Measurements from ENCODE around the gene HS1BP3.

DNA sequence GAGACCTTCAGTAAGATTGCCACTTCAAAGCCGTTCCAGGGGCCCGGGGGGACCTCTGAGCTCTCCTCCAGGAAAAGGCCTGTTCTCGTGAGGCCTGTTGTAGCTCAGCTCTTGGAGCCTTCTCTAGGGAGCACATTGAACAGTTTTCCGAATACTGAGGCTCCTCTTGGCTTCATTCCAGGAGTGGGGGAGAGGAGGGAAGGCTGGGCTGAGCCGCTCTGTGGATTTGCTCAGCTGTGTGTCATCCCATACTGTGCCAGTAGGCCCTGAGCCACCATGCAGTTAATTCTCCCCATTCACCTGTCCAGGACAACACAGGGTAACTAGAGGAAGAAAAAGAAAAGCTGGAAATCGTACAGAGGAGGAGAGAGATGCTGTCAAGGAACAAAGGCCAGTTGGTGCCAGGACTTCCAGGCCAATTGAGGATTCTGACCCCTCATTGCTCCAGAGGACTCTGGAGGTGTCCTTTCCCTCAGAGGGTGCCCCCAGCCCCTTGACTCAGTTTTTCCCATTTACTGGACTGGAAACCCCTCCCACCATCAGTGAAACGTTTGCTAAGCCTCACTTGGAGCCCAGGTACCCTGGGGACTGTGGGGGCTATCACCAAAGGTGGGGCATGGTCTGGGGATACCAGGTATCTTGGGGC is 41.4 kb downstream of the HS1BP3 start:
- TF ChIP-seq, protein P1, sequence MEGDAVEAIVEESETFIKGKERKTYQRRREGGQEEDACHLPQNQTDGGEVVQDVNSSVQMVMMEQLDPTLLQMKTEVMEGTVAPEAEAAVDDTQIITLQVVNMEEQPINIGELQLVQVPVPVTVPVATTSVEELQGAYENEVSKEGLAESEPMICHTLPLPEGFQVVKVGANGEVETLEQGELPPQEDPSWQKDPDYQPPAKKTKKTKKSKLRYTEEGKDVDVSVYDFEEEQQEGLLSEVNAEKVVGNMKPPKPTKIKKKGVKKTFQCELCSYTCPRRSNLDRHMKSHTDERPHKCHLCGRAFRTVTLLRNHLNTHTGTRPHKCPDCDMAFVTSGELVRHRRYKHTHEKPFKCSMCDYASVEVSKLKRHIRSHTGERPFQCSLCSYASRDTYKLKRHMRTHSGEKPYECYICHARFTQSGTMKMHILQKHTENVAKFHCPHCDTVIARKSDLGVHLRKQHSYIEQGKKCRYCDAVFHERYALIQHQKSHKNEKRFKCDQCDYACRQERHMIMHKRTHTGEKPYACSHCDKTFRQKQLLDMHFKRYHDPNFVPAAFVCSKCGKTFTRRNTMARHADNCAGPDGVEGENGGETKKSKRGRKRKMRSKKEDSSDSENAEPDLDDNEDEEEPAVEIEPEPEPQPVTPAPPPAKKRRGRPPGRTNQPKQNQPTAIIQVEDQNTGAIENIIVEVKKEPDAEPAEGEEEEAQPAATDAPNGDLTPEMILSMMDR (IDR thresholded peaks at IDR 0.05; ENCODE audit: extremely low read depth in 1 of 2, insufficient read depth in 1 of 2, low read depth in 1 of 2, low read length in 2 of 2) = no peak
- TF ChIP-seq MYC (IDR thresholded peaks at IDR 0.05; ENCODE audit: low read depth, low read length) (no peak), POLR2A (IDR thresholded peaks at IDR 0.05; ENCODE audit: low read depth, low read length) (no peak), POLR2AphosphoS5 (IDR thresholded peaks at IDR 0.05; ENCODE audit: insufficient read depth, low read depth, low read length) (no peak), FOS (IDR thresholded peaks at IDR 0.05; ENCODE audit: borderline replicate concordance, insufficient read depth, low read length) (no peak)
